Heart left ventricle (tissue), 13 donors: Measurements from ENCODE around the gene ZDBF2.

Source experiments
- POLR2A ChIP-seq, 2 donors: fragments of 450-650 bp; IDR thresholded peaks; one replicate each; pipeline ENCODE4 v1.6.1; 2017; ENCODE audit warnings: antibody characterized with exemption in 2 of 2, mild to moderate bottlenecking in 2 of 2, moderate library complexity in 2 of 2
- TF ChIP-seq, protein P1 (sequence below), 12 donors: fragments of 200-600 bp; sonication (generic) in 4 of 12; IDR thresholded peaks; one replicate each; pipeline versions ENCODE4 v1.5.0 to v1.8.0; 2018 to 2022; ENCODE audit warnings: antibody characterized with exemption in 12 of 12, mild to moderate bottlenecking in 5 of 12
- donor health status: ischemic (EF 13 %, LVEDD 7.1; RV severe dilation, severe dysfunction).
- donor health status: DM: no; HTN: yes; CAD: no.
- donor health status: DM: no; HTN: no; CAD: no.
- donor health status: ischemic (EF 25% LVEDD 6.9; RV normal size, moderate dysfunction).
- donor health status: ischemic (EF 25% LVEDD 5.7; RV mildly dilated, moderate dysfunction).
- donor health status: ischemic (EF 35%, LVEDD 5.7; RV mildly dilated, moderate dysfunction).
- donor health status: nonischemic (EF 11% LVEDD 7.7; RV severe dilation, severe dysfunction).
- donor health status: DM: yes; HTN: yes; CAD: no.
- donor health status: PGD.
- donor health status: ischemic (EF 29% LVEDD 5.4; RV normal size, mild dysfunction).
- donor health status: nonischemic (EF 23%, LVEDD 6.1; RV moderate dilation, normal function).

DNA sequence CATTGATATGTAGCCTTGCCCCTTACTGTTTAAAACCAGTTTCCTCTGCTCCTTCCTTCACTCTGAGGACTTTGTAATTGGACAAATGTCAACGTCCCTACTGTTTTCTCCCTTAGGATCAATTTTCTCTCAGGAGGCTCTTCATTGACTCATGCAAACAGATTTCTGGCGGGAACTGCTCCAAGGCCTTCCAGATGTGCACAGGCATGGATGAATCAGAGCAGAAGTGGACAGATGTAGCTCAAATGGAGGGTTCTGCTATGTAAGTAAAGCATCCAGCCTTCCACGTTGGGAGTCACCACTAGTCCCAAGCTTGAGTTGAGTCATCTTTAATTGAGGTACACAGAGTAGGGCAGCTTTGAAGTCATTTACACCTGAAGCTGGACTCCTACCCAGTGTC lies 34.1 kb upstream of the ZDBF2 start:
- TF ChIP-seq, protein P1, sequence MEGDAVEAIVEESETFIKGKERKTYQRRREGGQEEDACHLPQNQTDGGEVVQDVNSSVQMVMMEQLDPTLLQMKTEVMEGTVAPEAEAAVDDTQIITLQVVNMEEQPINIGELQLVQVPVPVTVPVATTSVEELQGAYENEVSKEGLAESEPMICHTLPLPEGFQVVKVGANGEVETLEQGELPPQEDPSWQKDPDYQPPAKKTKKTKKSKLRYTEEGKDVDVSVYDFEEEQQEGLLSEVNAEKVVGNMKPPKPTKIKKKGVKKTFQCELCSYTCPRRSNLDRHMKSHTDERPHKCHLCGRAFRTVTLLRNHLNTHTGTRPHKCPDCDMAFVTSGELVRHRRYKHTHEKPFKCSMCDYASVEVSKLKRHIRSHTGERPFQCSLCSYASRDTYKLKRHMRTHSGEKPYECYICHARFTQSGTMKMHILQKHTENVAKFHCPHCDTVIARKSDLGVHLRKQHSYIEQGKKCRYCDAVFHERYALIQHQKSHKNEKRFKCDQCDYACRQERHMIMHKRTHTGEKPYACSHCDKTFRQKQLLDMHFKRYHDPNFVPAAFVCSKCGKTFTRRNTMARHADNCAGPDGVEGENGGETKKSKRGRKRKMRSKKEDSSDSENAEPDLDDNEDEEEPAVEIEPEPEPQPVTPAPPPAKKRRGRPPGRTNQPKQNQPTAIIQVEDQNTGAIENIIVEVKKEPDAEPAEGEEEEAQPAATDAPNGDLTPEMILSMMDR (IDR thresholded peaks at IDR 0.05) = no peak
- TF ChIP-seq POLR2A (IDR thresholded peaks at IDR 0.05) = no peak
